ENCODE measurements around the gene LACTB. TPM values are rescaled to one million over a fixed set of nuclear protein-coding genes. Genes with fewer than 3 reads are reported as not detected.
A peak's percentile ranks its signal among the peaks of the same experiment; 100 is the strongest.

LACTB gene
- total RNA-seq, 1 experiment from 2014 or later = 5.3 TPM

DNA sequence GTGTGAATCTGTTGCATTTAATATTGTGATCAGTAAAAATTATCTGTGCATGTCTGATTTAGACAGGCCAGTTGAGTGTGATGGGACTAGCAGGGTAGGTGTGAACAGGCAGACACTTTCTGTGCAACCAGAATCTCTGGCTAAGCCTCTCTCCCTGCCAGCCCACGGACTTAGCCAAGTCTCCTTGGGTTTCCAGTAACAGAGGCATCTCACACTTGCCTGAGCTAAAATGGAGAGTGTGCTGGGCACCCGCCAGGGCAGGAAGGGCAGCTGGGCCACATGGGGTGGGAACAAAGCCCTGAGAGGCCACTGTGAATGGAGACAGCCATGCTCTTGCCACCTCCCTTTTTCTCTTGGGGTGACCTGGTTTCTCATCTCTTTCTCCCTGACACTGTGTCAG, 48.1 kb downstream of the LACTB start:
- no peak for DNase-seq (ENCODE audit: low spot score)

DNA sequence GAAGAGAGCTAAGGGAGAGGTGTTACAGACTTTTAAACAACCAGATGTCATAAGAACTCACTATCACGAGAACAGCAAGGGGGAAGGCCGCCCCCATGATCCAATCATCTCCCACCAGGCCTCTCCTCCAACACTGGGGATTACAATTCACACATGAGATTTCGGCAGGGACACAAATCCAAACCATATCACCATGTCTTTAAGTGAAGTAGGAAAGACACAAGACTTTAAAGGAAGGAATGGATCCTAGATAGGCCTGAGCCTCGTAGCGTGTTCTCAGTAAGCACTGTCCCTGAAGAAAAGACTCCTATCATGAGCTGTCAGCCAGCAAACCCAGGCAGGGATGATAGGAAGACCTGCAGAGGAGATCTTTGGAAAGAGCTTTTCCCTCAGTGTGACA, 50.7 kb downstream of the LACTB start:
- no peak for DNase-seq (ENCODE audit: low spot score)

DNA sequence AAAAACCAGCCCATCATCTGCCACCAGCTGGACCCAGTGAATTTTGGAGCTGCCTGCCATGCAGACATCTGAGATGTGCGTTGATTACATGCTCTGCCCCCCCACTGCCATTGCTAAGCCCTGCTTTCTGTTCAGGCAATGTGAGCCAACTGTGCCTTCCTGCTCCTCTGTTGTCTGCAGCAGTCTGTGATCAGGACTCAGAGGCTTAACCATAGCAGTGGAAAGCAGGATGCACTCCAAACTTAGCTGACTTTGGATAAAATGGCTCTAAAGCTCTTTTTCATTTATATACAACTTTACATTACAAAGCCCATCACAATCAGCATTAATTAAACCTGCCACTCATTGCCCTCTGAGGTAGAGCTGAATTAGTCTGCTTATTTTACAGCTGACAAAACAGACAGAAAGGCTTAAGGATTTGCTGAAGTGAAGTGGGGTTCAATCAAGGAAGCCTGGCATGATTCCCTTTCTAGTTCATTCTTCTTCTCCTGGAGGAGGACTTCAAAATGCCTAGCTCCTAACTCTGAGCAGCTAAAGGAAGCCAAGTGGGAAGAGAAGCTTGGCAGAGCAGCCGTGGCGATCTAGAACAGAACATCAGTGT, 51.3 kb downstream of the LACTB start:
- DNase-seq (ENCODE audit: low spot score) = no peak

DNA sequence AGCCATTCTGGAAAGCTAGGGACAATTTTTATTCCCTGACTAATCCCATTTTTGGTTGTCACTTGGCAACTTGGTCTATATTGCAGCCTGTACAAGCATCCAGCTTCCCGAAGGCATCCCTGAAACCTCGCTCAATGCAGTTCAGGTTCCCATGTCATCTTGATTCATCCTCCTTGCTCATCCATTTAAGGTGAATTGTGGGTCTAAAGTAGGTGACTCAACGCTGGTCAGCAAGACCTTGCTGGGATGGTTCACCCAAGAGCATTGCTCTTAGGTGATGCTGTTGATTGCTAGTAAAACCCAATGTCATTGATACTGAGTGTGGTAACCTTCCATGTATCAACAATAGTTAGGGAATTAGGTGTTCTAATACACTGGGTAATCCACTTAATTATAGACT, 54.6 kb downstream of the LACTB start:
- DNase-seq (ENCODE audit: low spot score) = no peak

DNA sequence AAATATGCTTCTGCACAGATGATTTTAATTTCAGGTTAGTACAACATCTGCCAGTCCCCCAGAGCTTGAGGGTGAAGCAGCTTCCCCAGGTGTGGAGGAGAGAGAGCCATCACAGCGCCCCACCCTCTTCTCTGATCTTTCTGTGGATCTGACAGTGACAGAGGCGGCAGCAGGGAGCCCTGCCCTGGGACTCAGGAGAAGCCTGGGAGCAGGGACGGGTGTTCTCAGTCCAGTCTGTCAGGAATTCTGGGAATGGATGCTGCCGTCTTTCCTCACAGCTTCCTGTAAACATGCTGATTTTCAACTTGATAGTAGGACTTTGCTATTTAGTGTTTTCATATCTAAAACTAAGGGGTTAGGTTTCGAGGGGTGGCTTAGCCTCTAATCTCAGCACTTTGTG, 56.4 kb downstream of the LACTB start:
- peak; percentile 22 for DNase-seq (ENCODE audit: low spot score)

DNA sequence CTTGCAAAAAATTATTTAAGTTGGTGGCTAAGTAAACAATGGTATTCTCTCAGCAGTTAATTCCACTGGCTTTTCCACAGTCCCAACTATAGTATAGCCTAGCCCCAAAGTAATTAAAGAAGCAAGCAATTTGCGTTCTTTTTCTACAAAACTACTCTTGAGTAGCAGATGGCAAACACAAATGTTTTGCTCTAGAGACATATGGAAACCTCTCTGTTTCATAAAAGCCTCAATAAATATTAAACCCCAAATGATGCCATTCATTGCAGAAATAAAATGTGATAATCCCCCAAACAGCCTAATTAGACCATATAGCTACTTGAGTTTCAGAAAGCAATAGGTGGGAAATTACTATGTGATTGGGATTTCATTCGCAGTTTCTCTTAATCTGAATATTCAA, 59.1 kb downstream of the LACTB start:
- DNase-seq (ENCODE audit: low spot score) = no peak

- DNase-seq (ENCODE audit: low spot score) = no peak
These were observed 60.0 kb downstream of the LACTB start for GRCh38 chr15:63181648-63182047.

GRCh38 chr15:63185206-63185605, 63.5 kb downstream of the LACTB start:
- no peak for DNase-seq (ENCODE audit: low spot score)

- DNase-seq (ENCODE audit: low spot score) = no peak
These were observed 64.4 kb downstream of the LACTB start for GRCh38 chr15:63186065-63186464.

GRCh38 chr15:63187589-63188226, 66.0 kb downstream of the LACTB start:
- DNase-seq (ENCODE audit: low spot score) = no peak

DNA sequence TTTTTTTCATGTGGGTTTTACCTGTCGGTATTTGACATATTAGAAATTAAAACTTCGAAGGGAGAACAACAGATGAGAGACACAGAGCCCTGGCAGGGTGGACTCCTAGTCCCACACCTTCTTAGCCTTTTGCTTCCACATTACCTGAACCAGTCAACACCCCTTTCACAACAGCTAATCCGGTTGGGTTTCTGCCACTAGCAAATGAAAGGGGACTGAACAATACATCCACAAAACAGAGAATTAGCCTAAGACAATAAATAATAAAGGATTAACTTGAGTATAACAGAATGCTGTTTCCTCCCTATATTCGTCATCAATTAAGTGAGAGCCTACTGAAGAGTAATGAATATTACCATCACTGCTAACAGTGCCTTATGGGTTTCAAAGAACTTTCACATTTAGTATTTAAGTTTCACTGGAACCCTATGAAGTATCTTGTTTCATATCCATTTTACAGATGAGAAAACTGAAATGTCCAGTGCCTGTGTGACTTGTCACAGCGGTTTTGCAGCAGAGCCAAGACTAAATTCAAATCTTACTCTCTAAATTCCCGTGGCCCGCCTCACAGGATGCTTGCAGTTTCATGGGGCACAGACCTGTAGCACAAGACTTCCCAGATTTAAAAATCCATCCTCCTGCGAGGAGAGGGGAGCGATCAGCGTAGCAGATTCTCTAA, 66.7 kb downstream of the LACTB start:
- DNase-seq (ENCODE audit: low spot score) = no peak

GRCh38 chr15:63188926-63189871, 67.5 kb downstream of the LACTB start, which contains the start of gene RAB8B:
Gene RAB8B, plus strand, starts transcription at chr15:63189606. Its CDS starts 19 bp downstream, at chr15:63189625.
- peak; percentile 95 for DNase-seq (ENCODE audit: low spot score)

GRCh38 chr15:63189941-63190768, 68.5 kb downstream of the LACTB start:
- DNase-seq (ENCODE audit: low spot score) = peak; percentile 16

DNA sequence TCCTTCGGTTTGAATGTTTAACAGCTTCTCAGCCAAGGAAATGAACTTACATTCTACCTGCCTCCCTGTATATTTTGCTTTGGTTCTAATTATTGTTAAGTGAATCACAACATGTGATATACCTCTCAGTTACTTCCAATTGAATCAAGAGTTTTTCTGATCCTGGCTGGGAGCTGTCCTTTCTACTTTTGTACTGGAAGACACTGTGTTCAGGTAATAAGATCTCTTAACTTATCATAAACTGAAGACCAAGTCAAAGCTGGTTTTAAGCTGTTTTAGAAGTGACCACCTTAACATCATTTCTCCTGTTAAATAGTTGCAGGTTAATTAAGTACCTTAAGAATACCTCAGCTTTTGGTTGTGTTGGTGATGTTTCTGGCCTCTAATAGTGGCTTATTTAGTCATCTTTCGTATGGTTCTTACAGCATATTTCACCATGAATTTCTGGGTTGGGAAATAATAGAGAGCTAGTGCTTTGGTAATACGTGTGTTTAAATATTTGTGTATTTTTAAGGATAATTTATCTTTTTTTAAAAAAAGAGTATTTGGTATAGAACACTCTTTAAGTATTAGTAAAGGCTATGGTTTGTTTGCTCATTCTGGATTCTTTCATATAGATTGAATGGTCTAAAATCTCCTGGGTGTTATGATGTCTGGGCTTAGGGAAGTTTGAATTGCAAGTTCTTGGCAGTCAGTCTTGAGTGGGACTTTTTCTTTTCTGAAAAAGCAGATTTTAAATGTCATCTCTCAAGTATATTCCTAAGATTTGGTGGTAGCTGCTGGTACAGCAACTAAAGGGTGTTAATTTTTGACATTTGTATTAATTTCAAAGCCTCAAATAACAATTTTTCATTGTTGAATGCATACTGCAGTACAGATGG, 69.3 kb downstream of the LACTB start:
- no peak for DNase-seq (ENCODE audit: low spot score)

Other genes with a start within 250 kb of the LACTB start
- 155 and 197 TPM in 2 replicates for gene TPM1, start 79.1 kb upstream of the LACTB start, total RNA-seq (2014; rRNA removed; shearing (Covaris generic))
- gene RPS27L, start 35.6 kb downstream of the LACTB start, total RNA-seq (2014; rRNA removed; shearing (Covaris generic)) = 35.0 and 43.7 TPM in 2 replicates
- gene RAB8B, start 67.7 kb downstream of the LACTB start, total RNA-seq (2014; rRNA removed; shearing (Covaris generic)) = 1.6 and 3.4 TPM in 2 replicates
- gene APH1B, start 155.7 kb downstream of the LACTB start, total RNA-seq (2014; rRNA removed; shearing (Covaris generic)) = 1.5 and 1.7 TPM in 2 replicates